Measurements from ENCODE around the gene GFER. TPM values are rescaled to one million over a fixed set of nuclear protein-coding genes. Genes with fewer than 3 reads are reported as not detected.

The GFER gene
- total RNA-seq, 2 donors from 2014 or later, result 40.3 to 45.5 TPM

DNA sequence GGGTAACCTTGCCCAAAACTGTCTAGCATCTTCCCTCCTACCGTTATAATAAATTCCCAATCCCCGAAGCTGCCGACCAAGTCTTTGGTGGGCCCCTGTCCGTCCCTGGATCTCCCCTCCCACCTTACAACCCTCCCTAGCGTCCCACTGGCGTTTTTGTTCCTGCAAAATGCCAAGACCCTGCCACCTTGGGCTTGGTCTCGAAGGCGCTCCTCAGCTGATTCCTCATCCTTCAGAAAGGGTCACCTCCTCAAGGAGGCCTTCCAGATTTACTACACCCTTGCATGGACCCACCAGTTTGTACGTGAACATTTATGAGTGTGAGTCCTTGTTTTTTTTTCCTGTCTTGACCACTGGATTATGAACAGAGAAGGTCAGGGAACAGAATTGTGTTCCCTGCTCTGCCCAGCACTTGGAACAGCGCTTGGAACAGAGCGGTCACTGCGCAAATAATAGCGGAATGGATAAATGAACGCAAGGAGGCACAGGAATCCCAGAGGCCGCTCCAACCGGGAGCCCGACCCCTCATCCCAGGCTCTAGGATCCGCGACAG is 926 bp upstream of the GFER start:
- no peak overlapping the region for H3K27ac Mint-ChIP-seq
- H3K9me3 Mint-ChIP-seq, result no peaks in the 10 kb centered on the region
- 40% methylated on average over 12 to 19 of the region's 19 CpGs for WGBS, 2 experiments (ENCODE audit: insufficient coverage in 1 of 2, insufficient read length in 1 of 2)
- TF ChIP-seq, protein P1, sequence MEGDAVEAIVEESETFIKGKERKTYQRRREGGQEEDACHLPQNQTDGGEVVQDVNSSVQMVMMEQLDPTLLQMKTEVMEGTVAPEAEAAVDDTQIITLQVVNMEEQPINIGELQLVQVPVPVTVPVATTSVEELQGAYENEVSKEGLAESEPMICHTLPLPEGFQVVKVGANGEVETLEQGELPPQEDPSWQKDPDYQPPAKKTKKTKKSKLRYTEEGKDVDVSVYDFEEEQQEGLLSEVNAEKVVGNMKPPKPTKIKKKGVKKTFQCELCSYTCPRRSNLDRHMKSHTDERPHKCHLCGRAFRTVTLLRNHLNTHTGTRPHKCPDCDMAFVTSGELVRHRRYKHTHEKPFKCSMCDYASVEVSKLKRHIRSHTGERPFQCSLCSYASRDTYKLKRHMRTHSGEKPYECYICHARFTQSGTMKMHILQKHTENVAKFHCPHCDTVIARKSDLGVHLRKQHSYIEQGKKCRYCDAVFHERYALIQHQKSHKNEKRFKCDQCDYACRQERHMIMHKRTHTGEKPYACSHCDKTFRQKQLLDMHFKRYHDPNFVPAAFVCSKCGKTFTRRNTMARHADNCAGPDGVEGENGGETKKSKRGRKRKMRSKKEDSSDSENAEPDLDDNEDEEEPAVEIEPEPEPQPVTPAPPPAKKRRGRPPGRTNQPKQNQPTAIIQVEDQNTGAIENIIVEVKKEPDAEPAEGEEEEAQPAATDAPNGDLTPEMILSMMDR (conservative IDR thresholded peaks at IDR 0.05), result no peak
- H3K27ac ChIP-seq (ENCODE audit: low read depth, low read length), result peak overlapping the region; percentile 97
- H3K36me3 ChIP-seq (ENCODE audit: control insufficient read depth, insufficient read depth, low read length), result peaks cover 29% of the 10 kb centered on the region
- peaks cover 52% of the 10 kb centered on the region for H3K27me3 ChIP-seq (ENCODE audit: control insufficient read depth, insufficient read depth, low read length, poor library complexity, severe bottlenecking)
- DNase-seq, result no peak
- peaks cover 43% of the 10 kb centered on the region for H3K27me3 Mint-ChIP-seq (ENCODE audit: insufficient read depth)
- H3K4me3 Mint-ChIP-seq, result peak overlapping the region; percentile 81
- no peak overlapping the region for H3K9ac ChIP-seq (ENCODE audit: extremely low read depth, low read length, poor library complexity, severe bottlenecking)
- no peaks in the 10 kb centered on the region for H3K4me1 ChIP-seq (ENCODE audit: control insufficient read depth, insufficient read depth, low read length)
- H3K4me3 ChIP-seq (ENCODE audit: low read length), result peak overlapping the region; percentile 82
- H3K36me3 Mint-ChIP-seq (ENCODE audit: low read depth), result peaks cover 10% of the 10 kb centered on the region
- peaks cover 5% of the 10 kb centered on the region for H3K4me1 Mint-ChIP-seq
- H3K9me3 ChIP-seq (ENCODE audit: control insufficient read depth, low read length), result no peaks in the 10 kb centered on the region

DNA sequence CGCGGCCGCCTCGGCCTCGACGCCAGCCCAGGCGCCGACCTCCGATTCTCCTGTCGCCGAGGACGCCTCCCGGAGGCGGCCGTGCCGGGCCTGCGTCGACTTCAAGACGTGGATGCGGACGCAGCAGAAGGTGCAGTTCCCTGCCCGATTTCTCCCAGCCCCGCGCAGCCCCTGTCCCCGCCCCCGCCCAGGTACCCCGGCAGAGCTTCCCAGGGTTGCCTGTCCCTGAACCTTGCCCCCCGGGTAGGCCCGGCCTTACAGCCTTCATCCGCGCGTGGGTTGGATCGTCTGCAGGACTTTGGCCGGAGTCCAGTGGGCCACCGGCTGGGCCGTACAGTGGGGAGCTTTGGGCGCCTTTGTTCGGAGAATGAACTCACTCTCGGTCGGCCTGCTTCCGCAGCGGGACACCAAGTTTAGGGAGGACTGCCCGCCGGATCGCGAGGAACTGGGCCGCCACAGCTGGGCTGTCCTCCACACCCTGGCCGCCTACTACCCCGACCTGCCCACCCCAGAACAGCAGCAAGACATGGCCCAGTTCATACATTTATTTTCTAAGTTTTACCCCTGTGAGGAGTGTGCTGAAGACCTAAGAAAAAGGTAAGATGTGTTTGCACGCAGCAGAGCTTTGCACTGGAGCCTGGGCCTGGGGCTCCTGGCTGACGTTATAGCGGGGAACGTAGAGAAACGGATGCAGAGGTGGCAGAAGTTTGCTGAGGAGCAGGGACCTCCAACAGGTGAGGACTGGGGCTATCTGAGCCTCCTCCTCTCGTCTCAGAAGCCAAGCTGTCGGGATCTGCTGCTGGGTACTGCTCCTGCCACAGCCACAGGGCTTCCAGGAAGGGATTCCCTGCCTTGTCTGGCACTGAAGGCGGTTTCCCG is 593 bp downstream of the GFER start:
- H3K4me1 ChIP-seq (ENCODE audit: control insufficient read depth, insufficient read depth, low read length), result no peaks in the 10 kb centered on the region
- Mint-ChIP-seq H3K27me3 (ENCODE audit: insufficient read depth) (peaks cover 54% of the 10 kb centered on the region), H3K36me3 (ENCODE audit: low read depth) (peaks cover 10% of the 10 kb centered on the region), H3K9me3 (no peaks in the 10 kb centered on the region), H3K4me3 (peak overlapping the region; percentile 81), H3K27ac (peak overlapping the region; percentile 89), H3K4me1 (peaks cover 6% of the 10 kb centered on the region)
- DNase-seq, result peak; percentile 58
- TF ChIP-seq, protein P1 (conservative IDR thresholded peaks at IDR 0.05), result no peak
- WGBS, 2 experiments (ENCODE audit: insufficient coverage in 1 of 2, insufficient read length in 1 of 2), result 8 to 12% methylated on average over 48 to 58 of the region's 58 CpGs
- H3K27me3 ChIP-seq (ENCODE audit: control insufficient read depth, insufficient read depth, low read length, poor library complexity, severe bottlenecking), result peaks cover 58% of the 10 kb centered on the region
- peak overlapping the region; percentile 67 for H3K27ac ChIP-seq (ENCODE audit: low read depth, low read length)
- peak overlapping the region; percentile 80 for H3K9ac ChIP-seq (ENCODE audit: extremely low read depth, low read length, poor library complexity, severe bottlenecking)
- H3K36me3 ChIP-seq (ENCODE audit: control insufficient read depth, insufficient read depth, low read length), result peaks cover 22% of the 10 kb centered on the region
- peak overlapping the region; percentile 82 for H3K4me3 ChIP-seq (ENCODE audit: low read length)
- H3K9me3 ChIP-seq (ENCODE audit: control insufficient read depth, low read length), result no peaks in the 10 kb centered on the region

DNA sequence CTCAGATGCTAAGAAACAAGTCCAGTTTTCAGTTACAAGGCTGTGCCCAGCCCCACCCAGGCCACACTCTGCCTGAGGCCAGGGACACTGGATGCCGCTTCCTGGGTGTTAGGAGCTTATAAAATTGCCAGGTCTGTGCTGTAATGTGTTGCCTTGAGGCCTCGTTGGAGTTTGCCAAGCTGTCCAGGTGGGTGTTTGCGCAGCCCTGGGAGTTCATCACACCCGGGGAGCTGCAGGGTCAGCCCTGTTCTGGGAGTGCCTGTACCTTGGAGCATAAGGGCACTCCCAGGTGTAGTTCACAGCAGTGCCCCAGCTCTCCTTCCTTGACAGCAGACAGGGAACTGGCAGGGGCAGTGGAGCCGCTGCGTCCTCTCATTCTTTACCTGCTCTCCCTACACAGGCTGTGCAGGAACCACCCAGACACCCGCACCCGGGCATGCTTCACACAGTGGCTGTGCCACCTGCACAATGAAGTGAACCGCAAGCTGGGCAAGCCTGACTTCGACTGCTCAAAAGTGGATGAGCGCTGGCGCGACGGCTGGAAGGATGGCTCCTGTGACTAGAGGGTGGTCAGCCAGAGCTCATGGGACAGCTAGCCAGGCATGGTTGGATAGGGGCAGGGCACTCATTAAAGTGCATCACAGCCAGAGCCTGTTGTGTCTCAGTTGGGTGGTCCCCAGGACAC is 1.6 kb downstream of the GFER start:
- H3K4me1 Mint-ChIP-seq, result peaks cover 6% of the 10 kb centered on the region
- H3K4me3 Mint-ChIP-seq, result peak overlapping the region; percentile 81
- no peaks in the 10 kb centered on the region for H3K9me3 ChIP-seq (ENCODE audit: control insufficient read depth, low read length)
- H3K27me3 ChIP-seq (ENCODE audit: control insufficient read depth, insufficient read depth, low read length, poor library complexity, severe bottlenecking), result peaks cover 51% of the 10 kb centered on the region
- DNase-seq, result no peak
- H3K9me3 Mint-ChIP-seq, result no peaks in the 10 kb centered on the region
- no peak overlapping the region for H3K27ac Mint-ChIP-seq
- H3K9ac ChIP-seq (ENCODE audit: extremely low read depth, low read length, poor library complexity, severe bottlenecking), result no peak overlapping the region
- no peak overlapping the region for H3K27ac ChIP-seq (ENCODE audit: low read depth, low read length)
- 93 to 97% methylated on average over 13 to 14 of the region's 14 CpGs for WGBS, 2 experiments (ENCODE audit: insufficient coverage in 1 of 2, insufficient read length in 1 of 2)
- H3K36me3 ChIP-seq (ENCODE audit: control insufficient read depth, insufficient read depth, low read length), result peaks cover 22% of the 10 kb centered on the region
- peaks cover 10% of the 10 kb centered on the region for H3K36me3 Mint-ChIP-seq (ENCODE audit: low read depth)
- H3K4me3 ChIP-seq (ENCODE audit: low read length), result peak overlapping the region; percentile 82
- H3K27me3 Mint-ChIP-seq (ENCODE audit: insufficient read depth), result peaks cover 48% of the 10 kb centered on the region
- H3K4me1 ChIP-seq (ENCODE audit: control insufficient read depth, insufficient read depth, low read length), result no peaks in the 10 kb centered on the region
- TF ChIP-seq, protein P1 (conservative IDR thresholded peaks at IDR 0.05), result no peak

All from endodermal cell (in vitro differentiated cells).